GM11168 (cell line): Measurements from ENCODE around the gene GAREM1.

Experiments used
- in situ Hi-C: fragments of 300-500 bp; cut with MboI; formaldehyde crosslinking; loops from one replicate; pipeline ENCODE4 v1.12.0; 2022; ENCODE audit warnings: low sequenced_read_pairs; ENCODE audit not compliant: unreplicated experiment

The GAREM1 gene

DNA sequence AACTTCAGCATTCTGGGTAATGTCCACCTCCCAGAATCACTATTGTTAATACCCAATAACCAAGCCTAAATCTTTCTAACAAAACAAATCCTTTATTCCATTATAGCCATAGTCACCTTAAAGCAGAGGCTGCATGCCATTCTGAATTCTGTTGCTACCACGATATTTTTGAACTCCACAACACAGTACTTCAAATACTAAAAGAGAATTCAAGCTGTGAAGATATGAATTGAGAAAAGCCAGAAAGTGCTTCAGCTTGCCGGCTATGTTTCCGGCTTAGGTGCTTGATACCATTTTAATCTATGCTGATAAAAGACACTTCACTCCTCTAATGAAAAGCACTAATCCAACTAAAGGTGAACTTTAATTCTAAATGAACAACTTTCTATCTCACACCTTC is 41.3 kb downstream of the GAREM1 start:
- in situ Hi-C loops, result no loop called here

DNA sequence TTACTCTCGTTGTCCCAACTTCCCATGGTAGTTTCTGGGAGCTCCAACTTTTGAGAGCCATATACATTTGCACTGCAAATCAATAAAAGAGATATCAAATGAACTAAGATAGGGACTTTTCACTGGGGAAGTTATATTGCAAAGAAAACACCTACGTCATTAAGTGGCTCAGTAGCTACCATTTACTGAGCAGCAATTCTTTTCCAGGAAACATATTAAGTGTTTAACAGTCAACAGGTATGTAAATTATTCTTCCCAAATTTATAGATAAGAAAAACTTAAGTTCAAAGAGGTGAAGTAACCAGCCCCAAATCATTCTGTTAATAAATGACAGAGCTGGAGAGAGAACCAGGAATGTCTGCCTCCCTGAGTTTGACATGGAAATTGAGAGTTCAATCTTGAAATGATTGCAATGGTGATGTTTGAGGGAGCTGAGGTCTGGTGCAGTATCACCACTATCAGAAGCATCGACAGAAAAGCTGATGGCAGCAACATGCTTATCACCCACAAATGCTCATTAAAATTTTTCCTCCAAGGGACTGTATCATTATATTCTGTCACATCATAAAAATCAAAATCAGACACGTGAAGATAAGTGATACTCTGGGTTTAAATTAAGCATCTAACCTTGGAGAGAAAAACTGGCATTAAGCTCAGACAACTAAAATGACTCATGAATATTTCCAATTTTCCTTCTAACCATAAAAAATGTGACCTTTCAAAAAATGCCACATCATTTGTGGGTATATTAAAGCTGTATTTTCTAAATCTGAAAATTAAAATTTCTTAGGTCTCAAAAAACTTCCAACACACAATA is 43.4 kb downstream of the GAREM1 start:
- in situ Hi-C loops, result no loop called here

DNA sequence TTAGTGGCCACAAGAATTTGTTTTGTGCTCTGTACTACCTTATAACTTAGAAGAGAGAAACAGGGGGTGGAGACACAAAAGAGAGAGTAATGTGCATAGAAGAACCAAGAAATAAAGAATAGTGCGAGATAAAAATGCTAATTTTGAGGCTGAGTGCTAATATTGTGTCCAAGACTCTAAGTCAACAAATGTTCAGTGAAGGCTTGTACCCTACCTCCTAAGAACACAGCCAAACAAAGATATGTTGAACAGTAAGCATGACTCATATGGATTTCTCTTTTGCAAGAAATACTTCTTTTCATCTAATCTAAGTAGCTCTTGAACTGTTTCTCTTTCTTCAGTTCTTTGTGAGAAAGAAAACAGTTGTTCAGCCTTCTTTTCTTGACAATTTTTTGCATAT is 45.2 kb downstream of the GAREM1 start:
- in situ Hi-C loops, result no loop called here

- in situ Hi-C loops, result no loop called here
Measured at GRCh38 chr18:32424696-32425095, 46.0 kb downstream of the GAREM1 start.

GRCh38 chr18:32422978-32423740 is 47.5 kb downstream of the GAREM1 start:
- in situ Hi-C loops, result no loop called here

- in situ Hi-C loops, result no loop called here
Measured at GRCh38 chr18:32422201-32422600, 48.5 kb downstream of the GAREM1 start.

DNA sequence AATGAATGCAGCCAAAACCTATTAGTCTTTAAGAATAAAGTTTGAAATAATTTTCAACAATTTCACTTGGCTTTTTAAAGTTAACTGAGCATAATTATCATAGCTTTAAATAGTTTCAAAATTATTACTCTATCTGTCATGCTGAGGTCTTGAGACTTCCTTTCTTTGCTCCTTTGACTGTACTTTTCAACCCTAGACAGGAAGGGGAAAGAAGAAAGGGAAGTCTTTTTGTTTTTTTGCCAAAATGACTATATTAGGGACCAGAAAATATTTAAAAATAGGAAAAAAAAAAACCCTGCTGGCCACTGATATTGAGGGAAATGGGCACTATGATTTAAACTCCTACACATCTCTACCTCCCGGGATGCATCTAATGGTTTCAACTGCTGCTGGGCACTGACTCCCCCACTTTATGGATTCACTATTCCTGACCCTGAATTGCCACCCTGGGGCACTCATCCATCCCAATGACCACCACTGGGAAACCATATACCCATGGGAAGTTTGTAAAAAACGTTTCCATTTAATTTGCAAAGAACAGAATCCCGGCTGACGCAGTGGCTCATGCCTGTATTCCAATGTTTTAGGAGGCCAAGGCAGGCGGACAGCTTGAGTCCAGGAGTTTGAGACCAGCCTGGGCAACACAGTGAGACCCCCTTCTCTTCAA is 50.5 kb downstream of the GAREM1 start:
- in situ Hi-C loops, result no loop called here

GRCh38 chr18:32418148-32418547 is 52.5 kb downstream of the GAREM1 start:
- in situ Hi-C loops, result no loop called here

GRCh38 chr18:32405588-32405987 is 65.1 kb downstream of the GAREM1 start:
- in situ Hi-C loops, result no loop called here

DNA sequence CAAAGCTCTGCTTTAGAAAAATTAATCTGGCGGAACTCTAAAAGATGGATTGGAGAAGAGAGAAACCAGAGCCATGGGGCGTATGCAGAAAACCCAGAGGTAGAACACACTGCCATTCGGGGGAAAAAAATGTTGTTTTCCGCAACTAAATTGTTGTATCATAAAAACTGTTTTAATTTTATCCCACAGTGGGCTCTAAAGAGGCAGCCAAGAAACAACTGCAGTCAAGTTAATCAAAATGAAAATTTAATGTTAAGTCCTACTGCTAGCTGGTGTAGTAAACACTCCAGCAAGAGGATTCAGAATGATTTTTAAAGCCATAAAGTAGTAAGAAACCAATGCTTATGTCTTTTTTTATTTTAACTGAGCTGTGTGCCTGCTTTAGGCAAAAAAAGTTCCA is 69.1 kb downstream of the GAREM1 start:
- in situ Hi-C loops, result no loop called here

DNA sequence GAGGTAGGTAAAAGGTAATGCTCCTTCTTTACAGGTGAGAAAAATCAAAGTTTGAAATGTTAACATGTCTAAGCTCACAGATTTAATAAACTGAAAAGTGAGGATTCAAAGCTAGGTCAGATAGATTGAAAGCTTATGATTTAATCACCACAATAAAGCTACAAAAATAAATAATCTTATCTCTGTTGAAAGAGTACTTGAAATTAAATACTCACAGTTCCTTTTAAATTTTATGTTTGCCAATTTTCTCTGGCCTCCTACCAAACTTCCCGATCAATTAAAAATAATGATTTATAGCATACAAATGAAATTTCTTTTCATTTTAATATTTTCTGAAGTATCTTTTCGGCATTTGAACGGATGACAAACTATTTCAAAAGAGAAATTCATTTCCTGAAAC is 77.3 kb downstream of the GAREM1 start:
- in situ Hi-C loops, result no loop called here

DNA sequence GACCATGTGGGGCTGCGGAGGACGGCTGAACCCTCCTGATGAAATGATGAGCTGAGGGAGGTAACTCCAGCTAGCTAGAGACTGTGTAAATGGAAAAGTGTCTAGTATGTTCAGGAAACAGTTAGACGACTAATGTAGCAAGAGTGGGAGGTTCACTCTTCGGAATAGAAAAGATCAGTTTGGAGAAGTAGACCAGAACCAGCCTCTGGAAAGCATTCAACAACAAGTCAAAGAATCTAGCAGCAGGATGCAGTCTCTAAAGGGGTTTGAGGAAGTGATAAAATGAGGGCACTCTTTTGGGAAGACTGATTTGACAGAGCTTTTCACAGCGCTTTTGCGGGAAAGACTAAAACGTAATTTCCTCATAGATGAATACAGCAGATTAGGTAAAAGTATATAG is 79.6 kb downstream of the GAREM1 start:
- in situ Hi-C loops, result no loop called here

DNA sequence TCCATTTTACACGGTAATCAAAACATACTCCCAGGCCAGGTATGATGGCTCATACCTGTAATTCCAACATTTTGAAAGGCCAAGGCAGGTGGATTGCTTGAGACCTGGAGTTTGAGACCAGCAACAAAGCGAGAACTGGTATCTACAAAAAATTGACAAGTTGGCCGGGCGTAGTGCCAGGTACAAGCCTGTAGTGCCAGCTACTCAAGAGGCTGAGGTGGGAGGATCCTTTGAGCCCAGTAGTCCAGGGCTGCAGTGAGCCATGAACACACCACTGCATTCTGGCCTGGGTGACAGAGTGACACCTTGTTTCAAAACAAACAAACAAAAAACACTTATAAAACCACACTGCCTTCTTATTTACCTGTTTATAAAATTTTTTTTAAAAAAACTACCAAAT is 80.8 kb downstream of the GAREM1 start:
- in situ Hi-C loops, result no loop called here

DNA sequence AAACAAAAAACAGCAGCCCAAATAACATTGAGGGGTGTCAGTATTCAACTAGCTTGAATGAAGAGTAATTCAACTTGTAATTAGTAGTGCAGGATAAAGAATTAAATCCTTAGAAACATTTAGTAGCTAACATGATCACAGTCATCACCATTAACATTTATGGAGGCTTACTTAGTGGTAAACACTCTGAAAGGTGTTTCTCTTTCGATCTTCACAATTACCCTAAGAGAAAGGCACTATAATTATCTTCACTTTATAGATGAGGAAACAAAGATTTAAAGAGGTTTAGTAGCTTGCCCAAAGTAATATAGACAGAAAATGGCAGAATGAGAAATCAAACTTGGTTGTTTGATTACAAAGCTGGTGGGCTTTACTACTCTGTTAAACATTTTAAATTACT is 81.5 kb downstream of the GAREM1 start:
- in situ Hi-C loops, result no loop called here

DNA sequence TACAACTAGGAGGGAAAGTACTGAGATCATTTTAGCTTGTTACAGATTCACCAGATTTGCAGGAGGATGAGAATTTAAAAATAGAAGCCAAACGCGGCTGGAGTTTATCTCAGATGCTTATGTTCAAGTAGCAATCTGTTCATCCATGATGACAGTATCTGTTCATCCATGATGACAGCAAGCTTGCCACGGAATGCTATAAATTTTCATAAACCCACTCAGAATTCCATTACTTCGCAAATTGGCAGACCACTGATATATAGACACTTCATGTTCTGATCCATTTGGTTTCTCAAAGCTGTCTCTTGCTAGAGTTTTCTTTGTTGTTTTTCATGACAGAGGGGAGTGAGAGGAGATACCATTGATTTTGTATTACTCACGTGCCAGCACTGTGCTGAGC is 84.2 kb downstream of the GAREM1 start:
- in situ Hi-C loops, result no loop called here

DNA sequence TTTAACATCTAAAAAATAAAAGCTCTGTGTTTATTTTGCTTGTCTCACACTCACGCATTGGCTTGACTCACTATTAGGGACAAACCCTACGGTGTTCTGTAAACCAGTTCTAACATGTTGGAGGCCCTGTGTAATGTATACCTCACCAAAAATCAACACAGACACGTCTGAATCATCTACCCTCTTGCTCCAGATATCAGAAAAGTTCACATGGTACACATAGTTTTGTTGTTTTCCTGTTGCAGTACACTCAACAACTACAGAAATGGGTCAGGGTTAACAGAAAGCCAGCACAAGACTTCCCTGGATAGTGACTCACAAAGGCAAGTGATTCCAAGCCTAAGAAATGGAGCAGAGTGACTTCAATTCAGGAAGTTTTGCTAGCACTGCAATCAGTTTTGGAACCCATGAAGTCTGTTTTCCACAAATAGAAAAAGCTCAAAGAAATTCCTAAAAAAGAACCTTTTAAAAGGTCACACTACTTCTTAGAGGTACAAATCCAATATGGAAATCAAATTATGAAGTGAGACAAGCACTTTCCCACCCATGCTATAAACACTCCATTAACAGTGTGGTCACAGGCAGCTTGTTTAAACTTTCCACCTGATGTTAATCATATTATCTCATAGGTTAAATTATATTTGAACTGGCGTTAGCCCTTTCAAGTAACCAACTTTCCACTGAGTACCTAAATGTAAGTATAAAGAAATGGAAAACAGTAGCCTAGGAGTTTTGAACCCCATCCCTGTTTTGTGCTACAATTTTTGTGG is 87.4 kb downstream of the GAREM1 start:
- in situ Hi-C loops, result no loop called here

DNA sequence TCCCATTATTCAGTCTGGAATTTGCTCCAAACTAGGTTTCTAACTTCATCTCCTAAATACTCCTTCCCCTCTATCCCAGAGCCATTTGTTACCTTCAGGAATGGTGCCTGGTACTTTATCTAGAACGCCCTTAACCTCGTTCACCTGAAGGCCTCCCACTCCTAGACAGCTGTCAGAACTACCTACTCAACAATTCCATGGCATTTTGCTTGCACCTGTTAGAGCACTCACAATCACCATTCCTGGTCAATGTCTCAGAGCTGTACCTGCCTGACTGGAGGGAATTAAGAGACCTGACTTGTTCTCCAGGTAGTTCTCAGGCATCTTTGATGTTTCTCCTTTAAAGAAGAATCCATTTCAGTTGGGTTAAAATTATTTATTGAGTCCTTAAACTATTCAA is 88.9 kb downstream of the GAREM1 start:
- in situ Hi-C loops, result no loop called here

DNA sequence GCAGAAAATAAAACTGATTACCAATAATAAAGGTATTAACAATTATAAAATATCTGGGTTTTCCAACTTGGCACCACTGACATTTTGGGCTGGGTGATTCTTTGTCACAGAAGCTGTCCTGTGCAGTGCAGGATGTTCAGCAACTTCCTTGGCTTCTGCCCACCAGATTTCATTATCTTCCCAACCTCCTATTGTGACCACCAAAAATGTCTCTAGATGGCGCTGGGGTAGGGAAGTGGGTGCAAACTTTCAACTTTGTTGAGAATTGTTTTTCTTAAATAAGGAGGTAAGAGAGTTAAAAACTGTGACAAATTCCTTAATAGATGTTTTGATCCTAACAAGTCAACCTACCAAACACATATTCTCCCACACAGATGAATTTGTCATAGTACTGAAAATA is 90.1 kb downstream of the GAREM1 start:
- in situ Hi-C loops, result no loop called here

DNA sequence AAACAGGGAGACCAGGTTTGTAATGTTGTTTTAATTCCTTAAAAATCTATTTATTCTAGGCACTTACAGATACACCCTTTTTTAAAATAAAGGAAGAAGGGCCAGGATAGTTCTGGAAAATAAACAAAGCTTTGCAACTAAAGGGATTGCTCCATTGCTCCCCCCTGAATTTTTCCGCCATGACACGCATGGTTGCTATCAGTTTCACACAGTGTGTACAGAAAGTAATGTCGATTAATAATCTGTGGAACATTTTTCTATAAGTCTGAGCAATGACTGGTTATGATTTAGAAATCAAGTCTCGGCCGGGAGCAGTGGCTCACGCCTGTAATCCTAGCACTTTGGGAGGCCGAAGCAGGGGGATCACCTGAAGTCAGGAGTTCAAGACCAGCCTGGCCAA is 90.8 kb downstream of the GAREM1 start:
- in situ Hi-C loops, result no loop called here

- in situ Hi-C loops, result no loop called here
Measured at GRCh38 chr18:32378705-32379104, 92.0 kb downstream of the GAREM1 start.

DNA sequence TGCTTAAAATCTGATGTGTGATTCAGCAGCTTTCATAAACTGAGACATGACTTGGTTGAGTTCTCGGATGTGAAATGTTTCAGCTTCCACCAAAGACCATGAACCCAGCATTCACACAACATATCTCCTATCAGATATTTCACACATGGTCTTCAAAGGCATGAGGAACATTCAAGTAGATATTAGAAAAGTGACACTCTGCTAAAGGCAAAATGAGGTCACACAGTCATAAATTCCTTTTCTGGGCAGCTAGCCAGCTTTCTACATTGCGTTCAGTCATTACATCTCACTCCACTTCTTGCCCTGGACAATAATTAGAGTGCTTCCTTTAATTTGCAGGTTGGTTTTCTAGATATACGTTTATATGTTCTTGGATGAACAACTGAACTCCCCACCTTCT is 96.7 kb downstream of the GAREM1 start:
- in situ Hi-C loops, result no loop called here
